NCI-H2081 (cell line): Measurements from ENCODE around the gene ZIC1.

Experiments used
- DNase-seq, 2 experiments: peaks; one replicate each; lab custom pipeline; 2025; lab: John Stamatoyannopoulos, UW

The ZIC1 gene

GRCh38 chr3:147410116-147410525 lies 956 bp downstream of the ZIC1 start:
- DNase-seq: no peak

DNA sequence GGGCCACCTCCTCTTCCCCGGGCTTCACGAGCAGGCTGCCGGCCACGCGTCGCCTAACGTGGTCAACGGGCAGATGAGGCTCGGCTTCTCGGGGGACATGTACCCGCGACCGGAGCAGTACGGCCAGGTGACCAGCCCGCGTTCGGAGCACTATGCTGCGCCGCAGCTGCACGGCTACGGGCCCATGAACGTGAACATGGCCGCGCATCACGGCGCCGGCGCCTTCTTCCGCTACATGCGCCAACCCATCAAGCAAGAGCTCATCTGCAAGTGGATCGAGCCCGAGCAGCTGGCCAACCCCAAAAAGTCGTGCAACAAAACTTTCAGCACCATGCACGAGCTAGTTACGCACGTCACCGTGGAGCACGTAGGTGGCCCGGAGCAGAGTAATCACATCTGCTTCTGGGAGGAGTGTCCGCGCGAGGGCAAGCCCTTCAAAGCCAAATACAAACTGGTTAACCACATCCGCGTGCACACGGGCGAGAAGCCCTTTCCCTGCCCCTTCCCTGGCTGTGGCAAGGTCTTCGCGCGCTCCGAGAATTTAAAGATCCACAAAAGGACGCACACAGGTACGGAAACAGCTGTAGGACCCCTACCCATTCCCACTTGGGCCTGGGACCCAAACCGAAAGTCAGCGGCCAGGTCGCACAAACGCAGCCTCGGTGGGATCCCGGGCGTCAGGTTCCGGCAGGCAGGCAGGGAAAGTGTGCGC lies 1.5 kb downstream of the ZIC1 start:
- DNase-seq: no peak

- DNase-seq: no peak
Observed at GRCh38 chr3:147411238-147411814, 2.2 kb downstream of the ZIC1 start.

DNA sequence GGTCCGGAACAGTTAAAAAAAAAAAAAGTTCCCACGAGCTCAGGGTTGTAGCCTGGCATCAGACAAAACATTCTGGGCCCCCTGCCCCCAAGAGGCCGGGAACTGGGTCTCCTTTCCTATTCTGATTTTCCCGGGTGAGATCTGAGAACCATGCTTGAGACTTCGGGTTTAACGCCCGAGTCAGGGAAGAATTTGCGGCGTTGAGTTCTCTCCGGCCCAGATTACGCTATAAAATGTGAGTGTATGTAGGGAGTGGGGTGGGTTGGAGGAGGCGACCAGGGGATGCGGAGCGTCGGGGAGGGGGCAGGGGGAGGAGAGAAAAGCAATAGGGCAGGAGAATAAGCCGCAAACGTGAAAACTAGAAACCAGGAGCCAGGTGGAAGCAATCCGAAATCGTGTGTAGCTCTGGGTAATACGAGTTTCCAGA lies 2.7 kb downstream of the ZIC1 start:
- no peak for DNase-seq

GRCh38 chr3:147412261-147412916 lies 3.2 kb downstream of the ZIC1 start:
- no peak for DNase-seq

DNA sequence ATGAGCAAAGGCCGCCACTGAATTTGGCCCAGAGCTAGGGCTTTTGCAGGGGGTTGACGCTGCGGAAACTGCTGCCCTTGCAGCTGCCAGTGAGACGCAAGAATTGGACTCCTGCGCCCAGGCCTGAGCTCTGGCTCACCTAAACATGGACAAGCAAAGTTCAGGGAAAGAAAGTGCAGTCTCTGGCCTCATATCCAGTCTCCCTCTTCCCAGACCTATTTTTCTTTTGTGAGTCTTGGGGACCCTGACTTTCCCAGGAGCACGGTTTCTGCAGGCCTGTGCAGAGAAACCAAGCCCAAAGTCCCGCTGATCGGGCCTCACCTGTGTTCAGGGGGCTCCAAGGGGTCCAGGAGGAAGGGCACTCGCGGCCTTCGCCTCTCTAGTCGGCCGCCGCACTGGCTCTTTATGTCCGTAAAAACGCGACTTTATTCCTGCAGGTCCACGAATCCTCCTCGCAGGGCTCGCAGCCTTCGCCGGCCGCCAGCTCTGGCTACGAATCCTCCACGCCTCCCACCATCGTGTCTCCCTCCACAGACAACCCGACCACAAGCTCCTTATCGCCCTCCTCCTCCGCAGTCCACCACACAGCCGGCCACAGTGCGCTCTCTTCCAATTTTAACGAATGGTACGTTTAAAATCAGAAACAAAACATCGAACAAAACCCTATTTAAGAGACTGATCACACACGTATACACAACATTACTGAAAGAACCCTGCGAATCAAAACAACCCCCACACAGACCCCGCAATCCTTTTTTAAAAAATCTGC lies 3.9 kb downstream of the ZIC1 start:
- DNase-seq: no peak

DNA sequence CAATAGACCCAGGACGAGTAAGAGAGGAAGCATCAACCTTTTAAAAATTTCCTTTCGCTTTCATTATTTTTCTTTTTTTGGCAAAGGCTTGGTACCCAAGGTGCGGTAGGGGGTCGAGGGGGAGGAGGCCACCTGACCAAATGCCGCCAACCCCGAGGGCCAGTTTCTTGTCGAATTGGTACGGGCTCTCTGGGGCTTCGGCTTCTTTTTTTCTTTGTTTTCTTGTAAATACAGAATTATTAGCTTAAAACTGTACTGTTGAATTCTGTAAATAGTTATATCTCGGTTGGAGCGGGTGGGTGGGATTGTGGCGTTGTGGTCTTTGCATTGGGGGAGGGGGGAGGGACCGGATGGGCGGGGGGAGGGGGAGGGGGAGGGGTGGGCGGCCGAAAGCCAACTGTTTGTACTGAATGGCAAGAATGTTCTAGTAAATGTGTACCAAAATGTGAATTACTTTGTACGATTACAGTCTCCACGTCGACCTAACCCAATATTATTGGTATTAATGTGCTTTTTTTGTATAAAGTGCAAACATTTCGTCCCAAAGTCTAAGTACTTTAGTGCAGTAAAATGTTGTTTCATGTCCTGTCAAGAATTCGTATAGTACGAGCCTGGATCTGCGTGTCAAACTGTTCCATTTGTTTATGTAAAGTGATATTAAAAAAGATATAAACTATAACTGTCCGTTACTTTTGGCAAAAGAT lies 4.7 kb downstream of the ZIC1 start:
- DNase-seq: no peak

GRCh38 chr3:147414390-147415138 lies 5.4 kb downstream of the ZIC1 start:
- DNase-seq: no peak

- DNase-seq: no peak
Observed at GRCh38 chr3:147415286-147415685, 6.1 kb downstream of the ZIC1 start.

- DNase-seq: no peak
Observed at GRCh38 chr3:147415874-147416273, 6.7 kb downstream of the ZIC1 start.

- no peak for DNase-seq
Observed at GRCh38 chr3:147416931-147417330, 7.8 kb downstream of the ZIC1 start.

GRCh38 chr3:147417551-147418295 lies 8.6 kb downstream of the ZIC1 start:
- DNase-seq: no peak

- no peak for DNase-seq
Observed at GRCh38 chr3:147418371-147418781, 9.2 kb downstream of the ZIC1 start.

GRCh38 chr3:147418808-147419701 lies 9.9 kb downstream of the ZIC1 start:
- no peak for DNase-seq

GRCh38 chr3:147419781-147420224 lies 10.6 kb downstream of the ZIC1 start:
- no peak for DNase-seq

DNA sequence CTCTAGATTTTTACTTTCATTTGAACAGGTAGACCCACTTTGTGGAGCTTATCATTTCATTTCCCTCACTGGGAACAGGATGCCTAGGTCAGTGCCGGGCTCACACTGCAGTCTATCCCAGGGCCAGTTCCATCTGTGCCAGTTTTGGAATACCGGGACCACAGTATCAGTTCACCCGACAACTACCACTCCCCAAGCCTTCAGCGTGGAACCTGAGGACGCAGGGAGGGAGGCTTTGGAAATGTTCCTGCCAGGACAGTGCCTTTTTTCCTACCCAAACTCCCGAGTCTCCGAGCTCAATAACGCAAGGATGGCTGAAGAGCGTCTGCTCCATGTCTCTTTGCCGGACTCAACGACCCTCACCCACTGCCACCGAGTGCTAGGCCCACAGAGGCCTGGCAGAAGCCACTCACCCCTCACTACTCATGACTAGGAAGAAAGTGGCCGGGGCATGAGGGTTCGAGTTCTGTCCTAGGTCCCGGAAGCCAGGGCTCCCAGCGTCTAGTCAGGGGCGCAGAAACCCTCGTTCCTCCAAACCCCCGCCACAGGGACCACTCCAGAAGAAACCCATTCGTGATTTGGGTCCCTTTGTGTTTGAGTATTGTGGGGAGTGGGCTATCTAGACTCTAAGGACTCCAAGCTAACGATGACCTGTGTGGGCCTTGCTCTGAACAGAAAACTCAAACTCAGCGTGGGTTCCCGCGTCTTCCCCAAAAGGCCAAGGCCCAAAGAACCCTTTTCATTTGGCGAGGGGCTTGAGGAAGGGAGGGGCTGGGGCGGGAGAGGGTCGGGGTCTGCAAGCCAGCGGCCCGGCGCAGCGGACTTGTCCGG lies 11.4 kb downstream of the ZIC1 start:
- no peak for DNase-seq

DNA sequence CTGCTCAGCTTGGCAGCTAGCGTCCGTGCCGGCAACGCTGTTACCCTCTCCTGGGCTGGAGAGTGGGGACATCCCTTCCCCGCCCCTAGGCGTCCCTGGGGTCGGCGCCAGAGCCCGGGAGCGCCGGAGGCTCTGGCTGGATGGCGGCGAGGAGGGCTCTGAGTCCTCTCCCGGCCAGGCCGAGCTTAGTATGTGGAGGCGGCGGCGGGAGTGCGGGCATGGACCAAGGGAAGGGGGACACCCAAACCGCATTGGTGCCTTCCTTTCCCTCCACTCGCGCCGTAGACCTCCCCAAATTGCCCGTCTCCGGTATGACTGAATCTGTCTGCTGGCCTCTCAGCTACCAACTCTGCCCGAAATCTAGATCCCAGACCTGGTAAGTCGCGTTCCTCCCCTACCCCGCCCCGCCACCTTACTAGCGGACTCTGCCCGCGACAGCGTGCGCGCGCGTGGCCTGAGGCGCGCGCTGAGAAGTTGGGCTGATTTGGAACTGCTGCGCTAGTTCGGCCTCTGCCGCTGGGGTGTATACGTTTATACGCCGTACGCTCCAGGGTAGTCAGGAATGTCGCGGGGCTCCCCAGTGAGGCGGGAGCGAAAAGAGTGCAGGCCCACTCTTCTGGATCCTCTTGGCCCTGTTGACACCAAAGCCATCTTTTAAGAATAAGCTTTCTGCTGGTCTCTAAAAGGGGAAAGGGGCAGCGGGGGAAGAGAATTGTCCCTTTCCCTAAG lies 12.2 kb downstream of the ZIC1 start:
- no peak for DNase-seq

- DNase-seq: no peak
Observed at GRCh38 chr3:147422196-147422595, 13.0 kb downstream of the ZIC1 start.
